HUES6 (cell line): ENCODE measurements around the gene UBL4A.

Source experiments
- H3K27ac ChIP-seq: 2 replicates; pipeline ENCODE4 v1.7.0; 2013; ENCODE audit warnings: low read depth, mild to moderate bottlenecking, low read length, inconsistent platforms
- H3K27me3 ChIP-seq: 2 replicates; pipeline ENCODE4 v1.6.1; 2013; ENCODE audit warnings: low read length; ENCODE audit not compliant: control insufficient read depth, insufficient read depth
- H3K36me3 ChIP-seq: 2 replicates; pipeline ENCODE4 v1.6.1; 2013; ENCODE audit warnings: low read length; ENCODE audit not compliant: control insufficient read depth, insufficient read depth
- H3K4me1 ChIP-seq: 2 replicates; pipeline ENCODE4 v1.6.1; 2013; ENCODE audit warnings: low read length; ENCODE audit not compliant: control insufficient read depth, insufficient read depth
- H3K4me3 ChIP-seq: 2 replicates; pipeline ENCODE4 v1.5.1; 2013; ENCODE audit warnings: low read depth, low read length
- H3K9ac ChIP-seq: one replicate; pipeline ENCODE4 v1.6.1; 2013; ENCODE audit warnings: mild to moderate bottlenecking, low read length
- H3K9me3 ChIP-seq: 2 replicates; pipeline ENCODE4 v1.6.1; 2013; ENCODE audit warnings: low read depth, low read length; ENCODE audit not compliant: control insufficient read depth, insufficient read depth

UBL4A gene

DNA sequence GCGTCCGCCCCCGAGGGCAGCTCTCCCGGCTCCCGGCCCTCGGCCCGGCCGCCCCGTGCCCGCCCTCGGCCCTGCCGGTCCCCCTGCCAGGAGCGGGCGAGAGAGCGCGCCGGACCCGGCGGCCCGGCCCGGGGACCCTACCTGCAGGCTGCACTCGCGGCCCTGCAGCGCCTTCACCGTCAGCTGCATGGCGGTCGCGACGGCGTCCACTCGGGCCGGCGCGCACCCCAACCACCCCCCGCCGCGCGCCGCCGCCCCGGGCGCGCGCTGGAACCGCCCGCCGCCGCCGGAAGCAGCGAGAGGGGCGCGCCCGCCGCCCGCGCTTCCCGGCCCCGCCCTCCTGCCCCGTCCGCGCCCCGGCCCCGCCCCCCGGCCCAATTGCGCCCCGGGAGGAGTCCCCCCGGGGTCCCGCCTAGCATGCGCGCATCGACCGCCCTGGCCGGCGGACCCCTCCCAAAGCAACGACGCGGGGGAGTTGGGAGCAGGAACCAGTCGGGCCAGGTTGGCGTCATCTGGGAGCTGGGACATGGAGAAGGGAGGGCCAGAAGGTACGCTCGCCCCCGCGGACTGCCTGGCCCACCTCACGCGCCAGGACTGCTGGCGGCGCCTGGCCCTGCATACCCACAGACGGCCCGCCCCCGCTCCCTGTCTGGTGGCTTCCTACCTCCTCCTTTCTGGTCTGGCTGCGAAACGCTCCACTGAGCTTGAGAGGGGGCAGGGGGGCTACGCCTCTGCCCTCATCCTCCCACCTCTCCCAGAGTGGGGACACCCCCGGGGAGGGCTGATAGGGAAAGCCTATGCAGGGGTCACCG is at the start of gene UBL4A:
UBL4A (minus strand) TSS at position 220 of the 812 bp plus-strand sequence; CDS start at position 189, 31 bp downstream.
- no peaks in the 10 kb centered on the region for H3K27me3 ChIP-seq
- peaks cover 21% of the 10 kb centered on the region; the same call in 1 of the 2 replicates for H3K4me1 ChIP-seq
- H3K9me3 ChIP-seq, result peaks cover 26% of the 10 kb centered on the region; the same call in 1 of the 2 replicates
- H3K36me3 ChIP-seq, result peaks cover 32% of the 10 kb centered on the region
- peak within 1 kb of the TSS; percentile 78 for H3K9ac ChIP-seq
- peak within 1 kb of the TSS; percentile 67 for H3K4me3 ChIP-seq
- H3K27ac ChIP-seq, result peak within 1 kb of the TSS; percentile 67; the same call in 1 of the 2 replicates

GRCh38 chrX:154535892-154536291 is 49.5 kb upstream of the UBL4A start:
- H3K4me1 ChIP-seq, result peaks cover 15% of the 10 kb centered on the region; the same call in 1 of the 2 replicates
- H3K36me3 ChIP-seq, result peaks cover 47% of the 10 kb centered on the region
- H3K27ac ChIP-seq, result no peak overlapping the region
- no peaks in the 10 kb centered on the region for H3K27me3 ChIP-seq
- no peak overlapping the region for H3K9ac ChIP-seq
- H3K4me3 ChIP-seq, result no peak overlapping the region
- peaks cover 24% of the 10 kb centered on the region; the same call in 1 of the 2 replicates for H3K9me3 ChIP-seq

DNA sequence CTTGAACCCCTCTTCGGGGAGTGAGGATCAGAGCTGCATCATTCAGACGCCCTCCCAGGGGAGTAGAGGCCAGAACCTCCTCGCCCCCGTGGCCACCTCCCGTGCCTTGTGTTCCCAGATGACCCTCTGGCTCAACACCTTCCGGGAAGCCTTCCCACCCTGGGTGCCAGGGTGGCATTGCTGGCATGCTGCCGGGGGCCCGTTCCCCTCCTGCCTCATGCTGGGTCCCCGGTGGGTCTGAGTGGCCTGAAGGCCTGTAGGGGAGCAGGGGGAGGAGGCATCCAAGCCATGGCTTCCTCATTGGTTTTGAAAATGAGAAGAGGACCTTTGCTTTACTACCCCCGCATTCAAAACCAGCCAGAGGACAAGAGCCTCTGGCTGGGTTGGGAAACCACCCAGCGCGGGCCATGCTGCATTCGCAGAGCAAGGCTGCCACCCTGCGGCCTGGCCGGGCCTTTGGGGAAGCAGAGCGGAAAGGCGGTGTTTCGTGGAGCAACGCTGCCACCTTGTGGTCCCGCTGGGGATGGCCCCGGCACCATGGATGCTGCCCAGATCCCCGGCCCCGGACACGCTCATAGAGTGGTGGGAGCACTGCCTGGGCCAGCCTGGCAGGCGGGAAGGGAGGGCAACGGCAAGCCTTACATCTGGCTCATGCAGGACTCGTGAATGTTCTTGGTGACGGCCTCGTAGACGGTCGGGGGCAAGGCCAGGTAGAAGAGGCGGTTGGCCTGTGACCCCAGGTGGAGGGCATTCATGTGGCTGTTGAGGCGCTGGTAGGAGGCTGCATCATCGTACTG is 48.3 kb upstream of the UBL4A start:
- Histone ChIP-seq H3K9ac (no peak overlapping the region), H3K27me3 (no peaks in the 10 kb centered on the region), H3K36me3 (peaks cover 47% of the 10 kb centered on the region)

GRCh38 chrX:154532690-154533089 is 46.3 kb upstream of the UBL4A start:
- Histone ChIP-seq H3K27me3 (no peaks in the 10 kb centered on the region), H3K4me1 (peaks cover 17% of the 10 kb centered on the region; the same call in 1 of the 2 replicates), H3K27ac (no peak overlapping the region), H3K9ac (no peak overlapping the region), H3K9me3 (peaks cover 31% of the 10 kb centered on the region; the same call in 1 of the 2 replicates), H3K4me3 (no peak overlapping the region), H3K36me3 (peaks cover 47% of the 10 kb centered on the region)

More for the DNA sequence above, 48.3 kb upstream of the UBL4A start:
- H3K27ac ChIP-seq, result no peak overlapping the region
- H3K4me1 ChIP-seq, result peaks cover 17% of the 10 kb centered on the region; the same call in 1 of the 2 replicates
- peaks cover 29% of the 10 kb centered on the region; the same call in 1 of the 2 replicates for H3K9me3 ChIP-seq
- H3K4me3 ChIP-seq, result no peak overlapping the region

DNA sequence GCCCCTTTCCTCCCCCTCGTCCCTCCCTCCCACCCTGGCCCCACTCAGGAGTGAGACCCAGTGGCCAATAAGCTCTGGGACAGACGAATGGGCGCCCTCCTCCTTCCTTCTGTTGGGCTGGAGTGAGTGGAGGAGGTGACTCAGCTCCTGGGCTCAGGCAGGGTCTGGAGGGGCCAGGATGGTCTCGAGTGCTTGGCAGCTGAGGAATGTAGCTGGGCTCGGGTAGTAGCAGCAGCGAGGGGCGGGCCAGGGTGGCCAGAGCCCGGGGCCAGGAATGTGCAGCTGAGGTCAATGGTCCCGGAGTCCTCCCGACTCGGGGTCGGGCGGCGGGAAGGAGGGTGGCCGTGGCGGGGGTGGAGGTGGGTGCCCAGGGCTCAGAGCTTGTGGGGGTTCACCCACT is 45.2 kb upstream of the UBL4A start:
- peaks cover 47% of the 10 kb centered on the region for H3K36me3 ChIP-seq
- H3K4me3 ChIP-seq, result no peak overlapping the region
- H3K9ac ChIP-seq, result peak overlapping the region; percentile 27
- H3K27ac ChIP-seq, result no peak overlapping the region; the same call in 1 of the 2 replicates
- peaks cover 25% of the 10 kb centered on the region; the same call in 1 of the 2 replicates for H3K4me1 ChIP-seq
- peaks cover 31% of the 10 kb centered on the region; the same call in 1 of the 2 replicates for H3K9me3 ChIP-seq
- H3K27me3 ChIP-seq, result no peaks in the 10 kb centered on the region

DNA sequence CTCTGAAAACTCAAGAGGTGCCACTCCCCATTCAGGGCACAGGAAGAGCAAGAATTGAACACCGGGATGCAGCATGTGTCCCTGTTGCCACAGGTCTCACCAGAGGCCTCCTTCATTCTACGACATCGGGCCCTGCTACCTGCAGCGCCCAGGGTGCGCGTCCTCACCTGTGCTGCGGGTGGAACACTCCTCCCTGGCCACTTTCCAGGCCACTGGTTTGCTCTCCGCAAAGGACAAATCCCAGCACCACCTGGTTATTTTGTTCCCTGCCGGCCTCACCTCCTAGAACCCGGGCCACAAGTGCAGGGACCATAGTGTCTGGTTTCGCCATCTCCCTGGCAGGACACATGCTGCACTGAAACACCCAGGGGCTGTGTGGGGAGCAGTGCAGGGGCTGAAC is 43.9 kb upstream of the UBL4A start:
- no peak overlapping the region for H3K4me3 ChIP-seq
- H3K27me3 ChIP-seq, result peaks cover 5% of the 10 kb centered on the region; the same call in 1 of the 2 replicates
- no peak overlapping the region for H3K27ac ChIP-seq
- H3K36me3 ChIP-seq, result peaks cover 37% of the 10 kb centered on the region
- no peak overlapping the region for H3K9ac ChIP-seq
- peaks cover 25% of the 10 kb centered on the region; the same call in 1 of the 2 replicates for H3K4me1 ChIP-seq
- peaks cover 27% of the 10 kb centered on the region; the same call in 1 of the 2 replicates for H3K9me3 ChIP-seq

DNA sequence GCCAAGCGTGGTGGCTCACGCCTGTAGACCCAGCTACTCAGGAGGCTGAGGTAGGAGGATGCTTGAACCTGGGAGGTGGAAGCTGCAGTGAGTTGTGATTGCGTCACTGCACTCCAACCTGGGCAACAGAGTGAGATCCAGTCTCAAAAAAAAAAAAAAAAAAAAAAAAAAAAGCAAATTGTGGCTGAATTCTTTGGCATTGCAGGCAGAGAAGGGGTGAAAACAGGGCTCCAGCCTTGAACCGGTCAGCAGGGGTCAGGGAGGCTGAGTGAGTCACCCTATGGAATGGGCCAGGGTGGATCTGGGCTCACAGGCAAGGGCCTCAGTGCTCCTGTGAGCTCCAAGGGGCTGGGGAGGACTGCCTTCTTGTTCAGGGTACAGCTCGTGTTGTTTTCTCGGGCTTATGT is 42.8 kb upstream of the UBL4A start:
- H3K4me1 ChIP-seq, result peaks cover 23% of the 10 kb centered on the region; the same call in 1 of the 2 replicates
- H3K36me3 ChIP-seq, result peaks cover 29% of the 10 kb centered on the region
- no peak overlapping the region for H3K9ac ChIP-seq
- H3K27ac ChIP-seq, result no peak overlapping the region
- H3K4me3 ChIP-seq, result no peak overlapping the region
- peaks cover 7% of the 10 kb centered on the region; the same call in 1 of the 2 replicates for H3K27me3 ChIP-seq
- H3K9me3 ChIP-seq, result peaks cover 27% of the 10 kb centered on the region; the same call in 1 of the 2 replicates

GRCh38 chrX:154526901-154527675 is 40.7 kb upstream of the UBL4A start:
- no peak overlapping the region for H3K27ac ChIP-seq
- peak overlapping the region; percentile 33 for H3K9ac ChIP-seq
- H3K4me3 ChIP-seq, result peak overlapping the region; percentile 43

GRCh38 chrX:154525606-154526490 is 39.4 kb upstream of the UBL4A start:
- H3K27me3 ChIP-seq, result peaks cover 7% of the 10 kb centered on the region; the same call in 1 of the 2 replicates
- H3K9me3 ChIP-seq, result peaks cover 10% of the 10 kb centered on the region; the same call in 1 of the 2 replicates
- no peak overlapping the region for H3K4me3 ChIP-seq
- H3K9ac ChIP-seq, result no peak overlapping the region
- H3K36me3 ChIP-seq, result peaks cover 3% of the 10 kb centered on the region; the same call in 1 of the 2 replicates
- H3K4me1 ChIP-seq, result peaks cover 10% of the 10 kb centered on the region; the same call in 1 of the 2 replicates
- no peak overlapping the region for H3K27ac ChIP-seq

More at GRCh38 chrX:154526901-154527675, 40.7 kb upstream of the UBL4A start:
- H3K4me1 ChIP-seq, result peaks cover 18% of the 10 kb centered on the region; the same call in 1 of the 2 replicates
- peaks cover 7% of the 10 kb centered on the region; the same call in 1 of the 2 replicates for H3K27me3 ChIP-seq
- H3K9me3 ChIP-seq, result peaks cover 14% of the 10 kb centered on the region; the same call in 1 of the 2 replicates
- peaks cover 8% of the 10 kb centered on the region for H3K36me3 ChIP-seq
